ENCODE measurements around the gene PLCB1.

Gene PLCB1

GRCh38 chr20:8476021-8476420, 344.0 kb downstream of the PLCB1 start:
- Mint-ChIP-seq H3K4me1 (ENCODE audit: low read depth) (no peaks in the 10 kb centered on the region), H3K27me3 (no peaks in the 10 kb centered on the region), H3K9me3 (no peaks in the 10 kb centered on the region), H3K4me3 (no peak overlapping the region), H3K36me3 (ENCODE audit: low read depth) (no peaks in the 10 kb centered on the region), H3K27ac (no peak overlapping the region)

DNA sequence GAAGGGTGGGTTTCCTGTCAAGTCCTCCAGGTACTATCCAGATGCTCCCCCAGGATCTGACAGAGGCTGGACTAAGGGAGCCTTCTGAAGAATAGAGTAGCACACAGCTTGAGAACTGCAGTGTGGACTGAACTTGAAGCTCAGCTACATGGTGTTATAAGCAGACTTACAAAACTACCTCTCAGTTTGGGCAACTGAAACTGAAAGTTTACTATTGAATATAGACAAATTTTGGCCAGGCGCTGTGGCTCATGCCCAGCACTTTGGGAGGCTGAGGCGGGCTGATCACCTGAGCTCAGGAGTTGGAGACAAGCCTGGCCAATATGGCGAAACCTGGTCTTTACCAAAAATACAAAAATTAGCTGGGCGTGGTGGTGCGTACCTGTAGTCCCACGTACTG, 348.5 kb downstream of the PLCB1 start:
- Mint-ChIP-seq H3K9me3 (no peaks in the 10 kb centered on the region), H3K36me3 (ENCODE audit: low read depth) (no peaks in the 10 kb centered on the region), H3K4me3 (no peak overlapping the region), H3K4me1 (ENCODE audit: low read depth) (no peaks in the 10 kb centered on the region), H3K27me3 (no peaks in the 10 kb centered on the region), H3K27ac (no peak overlapping the region)

DNA sequence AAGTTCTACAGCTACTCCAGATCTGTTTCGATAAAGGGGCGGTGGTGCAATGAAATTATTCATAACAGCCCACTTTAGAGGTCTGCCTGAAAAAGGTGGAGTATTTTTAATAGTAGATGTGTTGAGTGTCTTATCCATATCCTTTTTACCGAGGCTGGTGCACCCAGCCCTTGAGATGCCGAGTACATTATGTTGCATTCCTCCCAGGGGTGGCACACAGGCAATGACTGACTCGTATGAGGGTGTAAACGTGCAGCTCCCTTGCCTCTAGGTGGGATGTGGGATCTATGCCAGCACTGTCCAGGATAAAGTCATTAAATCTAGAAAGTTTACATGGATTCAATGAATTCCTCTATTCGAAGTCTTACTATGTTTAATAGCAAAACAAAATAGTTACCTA, 355.6 kb downstream of the PLCB1 start:
- H3K4me1 Mint-ChIP-seq (ENCODE audit: low read depth): no peaks in the 10 kb centered on the region
- no peaks in the 10 kb centered on the region for H3K9me3 Mint-ChIP-seq
- H3K4me3 Mint-ChIP-seq: no peak overlapping the region
- no peaks in the 10 kb centered on the region for H3K36me3 Mint-ChIP-seq (ENCODE audit: low read depth)
- H3K27ac Mint-ChIP-seq: no peak overlapping the region
- no peaks in the 10 kb centered on the region for H3K27me3 Mint-ChIP-seq

GRCh38 chr20:8489094-8489883, 357.2 kb downstream of the PLCB1 start:
- Mint-ChIP-seq H3K4me1 (ENCODE audit: low read depth) (no peaks in the 10 kb centered on the region), H3K36me3 (ENCODE audit: low read depth) (no peaks in the 10 kb centered on the region), H3K9me3 (no peaks in the 10 kb centered on the region), H3K27ac (no peak overlapping the region), H3K4me3 (no peak overlapping the region), H3K27me3 (no peaks in the 10 kb centered on the region)

- Mint-ChIP-seq H3K4me3 (no peak overlapping the region), H3K4me1 (ENCODE audit: low read depth) (no peaks in the 10 kb centered on the region), H3K9me3 (no peaks in the 10 kb centered on the region), H3K27me3 (no peaks in the 10 kb centered on the region), H3K36me3 (ENCODE audit: low read depth) (no peaks in the 10 kb centered on the region), H3K27ac (no peak overlapping the region)
Measured at GRCh38 chr20:8490076-8490830, 358.2 kb downstream of the PLCB1 start.

- Mint-ChIP-seq H3K27me3 (no peaks in the 10 kb centered on the region), H3K4me1 (ENCODE audit: low read depth) (no peaks in the 10 kb centered on the region), H3K4me3 (no peak overlapping the region), H3K36me3 (ENCODE audit: low read depth) (no peaks in the 10 kb centered on the region), H3K9me3 (no peaks in the 10 kb centered on the region), H3K27ac (no peak overlapping the region)
Measured at GRCh38 chr20:8492173-8492572, 360.1 kb downstream of the PLCB1 start.

DNA sequence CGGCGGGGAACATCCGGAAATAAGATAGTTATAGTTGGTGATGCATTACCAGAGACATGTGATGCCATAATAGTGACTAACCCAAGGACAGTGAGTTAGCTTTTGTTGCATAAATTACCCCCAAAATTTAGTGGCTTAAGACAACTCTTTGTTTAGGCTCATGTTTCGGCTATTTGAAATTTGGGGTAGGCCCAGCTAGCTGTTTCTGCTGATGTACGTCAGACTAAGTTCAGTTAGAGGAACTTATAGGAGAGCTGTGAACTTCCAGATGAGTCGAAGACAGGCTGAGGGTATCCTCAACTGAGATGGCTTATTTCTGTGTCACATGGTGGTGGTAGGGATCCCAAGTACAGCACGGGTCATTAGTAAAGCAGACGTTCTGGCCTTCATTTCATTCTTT, 366.5 kb downstream of the PLCB1 start:
- H3K36me3 Mint-ChIP-seq (ENCODE audit: low read depth): no peaks in the 10 kb centered on the region
- no peaks in the 10 kb centered on the region for H3K4me1 Mint-ChIP-seq (ENCODE audit: low read depth)
- no peak overlapping the region for H3K4me3 Mint-ChIP-seq
- no peaks in the 10 kb centered on the region for H3K27me3 Mint-ChIP-seq
- H3K27ac Mint-ChIP-seq: no peak overlapping the region
- no peaks in the 10 kb centered on the region for H3K9me3 Mint-ChIP-seq

- no peak overlapping the region for H3K27ac Mint-ChIP-seq
- no peaks in the 10 kb centered on the region for H3K4me1 Mint-ChIP-seq (ENCODE audit: low read depth)
- H3K27me3 Mint-ChIP-seq: no peaks in the 10 kb centered on the region
- no peaks in the 10 kb centered on the region for H3K36me3 Mint-ChIP-seq (ENCODE audit: low read depth)
- no peak overlapping the region for H3K4me3 Mint-ChIP-seq
- peaks cover under 1% of the 10 kb centered on the region for H3K9me3 Mint-ChIP-seq
Measured at GRCh38 chr20:8504030-8504429, 372.0 kb downstream of the PLCB1 start.

GRCh38 chr20:8505476-8506200, 373.6 kb downstream of the PLCB1 start:
- no peak overlapping the region for H3K27ac Mint-ChIP-seq
- no peaks in the 10 kb centered on the region for H3K36me3 Mint-ChIP-seq (ENCODE audit: low read depth)
- H3K9me3 Mint-ChIP-seq: peaks cover 6% of the 10 kb centered on the region
- H3K4me1 Mint-ChIP-seq (ENCODE audit: low read depth): no peaks in the 10 kb centered on the region
- H3K4me3 Mint-ChIP-seq: no peak overlapping the region
- no peaks in the 10 kb centered on the region for H3K27me3 Mint-ChIP-seq

DNA sequence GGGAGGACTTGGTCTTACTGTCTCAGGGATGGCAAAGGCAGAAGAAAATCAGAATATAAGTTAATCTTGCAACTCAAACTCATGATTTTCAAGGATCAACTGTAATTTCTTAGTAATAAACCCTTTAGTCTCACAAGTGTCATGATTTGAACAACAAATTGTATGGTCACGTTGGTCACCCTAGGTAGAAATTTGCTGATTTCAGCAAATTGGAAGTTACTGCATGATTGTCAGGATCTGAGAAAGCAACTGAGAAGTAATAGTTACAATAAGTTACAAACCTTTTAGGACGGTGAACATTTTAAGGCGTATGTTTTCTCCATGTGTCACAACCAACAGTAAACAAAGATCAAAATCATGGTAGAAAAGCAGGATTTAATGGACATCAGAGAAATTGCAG, 375.2 kb downstream of the PLCB1 start:
- Mint-ChIP-seq H3K27ac (no peak overlapping the region), H3K4me3 (no peak overlapping the region), H3K36me3 (ENCODE audit: low read depth) (no peaks in the 10 kb centered on the region), H3K27me3 (no peaks in the 10 kb centered on the region), H3K4me1 (ENCODE audit: low read depth) (no peaks in the 10 kb centered on the region), H3K9me3 (peaks cover 6% of the 10 kb centered on the region)

GRCh38 chr20:8509809-8510208, 377.7 kb downstream of the PLCB1 start:
- no peak overlapping the region for H3K27ac Mint-ChIP-seq
- no peaks in the 10 kb centered on the region for H3K36me3 Mint-ChIP-seq (ENCODE audit: low read depth)
- H3K27me3 Mint-ChIP-seq: no peaks in the 10 kb centered on the region
- H3K4me3 Mint-ChIP-seq: no peak overlapping the region
- H3K9me3 Mint-ChIP-seq: peaks cover 6% of the 10 kb centered on the region
- no peaks in the 10 kb centered on the region for H3K4me1 Mint-ChIP-seq (ENCODE audit: low read depth)

- peaks cover 6% of the 10 kb centered on the region for H3K9me3 Mint-ChIP-seq
- no peaks in the 10 kb centered on the region for H3K27me3 Mint-ChIP-seq
- no peak overlapping the region for H3K27ac Mint-ChIP-seq
- H3K36me3 Mint-ChIP-seq (ENCODE audit: low read depth): no peaks in the 10 kb centered on the region
- no peaks in the 10 kb centered on the region for H3K4me1 Mint-ChIP-seq (ENCODE audit: low read depth)
- H3K4me3 Mint-ChIP-seq: no peak overlapping the region
Measured at GRCh38 chr20:8510808-8511207, 378.7 kb downstream of the PLCB1 start.

DNA sequence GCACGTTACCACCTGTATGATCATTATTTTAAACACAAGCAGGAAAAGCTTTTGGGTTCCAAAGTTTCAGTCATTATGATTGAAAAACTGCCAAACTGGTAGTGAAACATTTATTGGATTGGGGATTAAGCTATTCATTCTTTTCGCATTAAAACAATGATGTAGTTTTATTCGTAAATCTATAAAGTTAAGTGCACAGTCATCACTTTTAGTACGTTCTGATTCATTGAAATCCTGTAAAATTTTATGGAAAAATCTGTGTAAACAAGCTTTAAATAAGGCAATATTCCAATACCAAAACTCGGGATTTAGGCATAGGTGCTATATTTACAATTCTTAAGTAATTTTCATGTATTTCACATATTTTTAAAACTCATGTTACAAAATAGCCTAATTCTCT, 379.9 kb downstream of the PLCB1 start:
- H3K36me3 Mint-ChIP-seq (ENCODE audit: low read depth): no peaks in the 10 kb centered on the region
- no peaks in the 10 kb centered on the region for H3K4me1 Mint-ChIP-seq (ENCODE audit: low read depth)
- no peak overlapping the region for H3K27ac Mint-ChIP-seq
- H3K27me3 Mint-ChIP-seq: no peaks in the 10 kb centered on the region
- no peak overlapping the region for H3K4me3 Mint-ChIP-seq
- peaks cover 6% of the 10 kb centered on the region for H3K9me3 Mint-ChIP-seq

DNA sequence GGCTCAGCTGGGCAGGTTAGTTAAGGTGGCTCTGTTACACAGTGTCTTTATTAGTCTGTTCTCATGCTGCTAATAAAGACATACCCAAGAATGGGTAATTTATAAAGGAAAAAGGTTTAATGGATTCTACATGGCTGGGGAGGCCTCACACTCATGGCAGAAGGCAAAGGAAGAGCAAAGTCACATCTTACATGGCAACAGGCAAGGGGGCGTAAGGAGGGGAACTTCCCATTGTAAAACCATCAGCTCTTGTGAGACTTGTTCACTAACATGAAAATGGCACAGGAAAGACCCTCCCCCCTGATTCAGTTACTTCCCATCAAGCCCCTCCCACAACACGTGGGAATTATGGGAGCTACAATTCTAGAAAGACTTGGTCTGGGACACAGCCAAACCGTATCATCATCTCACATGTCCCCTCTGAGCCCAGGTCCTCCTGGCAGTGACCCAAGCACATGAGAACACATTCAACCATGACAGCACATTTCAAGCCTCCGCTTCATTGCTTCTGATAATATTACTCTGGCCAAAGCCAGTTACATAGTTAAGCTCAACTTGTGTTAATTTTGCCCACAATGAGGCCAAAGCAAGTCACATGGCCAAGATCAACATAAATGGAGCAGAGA, 383.9 kb downstream of the PLCB1 start:
- no peaks in the 10 kb centered on the region for H3K36me3 Mint-ChIP-seq (ENCODE audit: low read depth)
- H3K27me3 Mint-ChIP-seq: no peaks in the 10 kb centered on the region
- no peaks in the 10 kb centered on the region for H3K4me1 Mint-ChIP-seq (ENCODE audit: low read depth)
- H3K9me3 Mint-ChIP-seq: no peaks in the 10 kb centered on the region
- no peak overlapping the region for H3K27ac Mint-ChIP-seq
- no peak overlapping the region for H3K4me3 Mint-ChIP-seq

GRCh38 chr20:8518878-8519277, 386.8 kb downstream of the PLCB1 start:
- H3K27me3 Mint-ChIP-seq: no peaks in the 10 kb centered on the region
- H3K9me3 Mint-ChIP-seq: no peaks in the 10 kb centered on the region
- H3K4me3 Mint-ChIP-seq: no peak overlapping the region
- no peaks in the 10 kb centered on the region for H3K36me3 Mint-ChIP-seq (ENCODE audit: low read depth)
- no peak overlapping the region for H3K27ac Mint-ChIP-seq
- H3K4me1 Mint-ChIP-seq (ENCODE audit: low read depth): no peaks in the 10 kb centered on the region

All from stimulated activated naive CD8-positive, alpha-beta T cell treated with anti-CD3 and anti-CD28 coated beads, Interleukin-15, Interleukin-2, amounts not matched to agents 100 ng/mL and 50 ng/mL, for 24 hours (primary cell).